GM23338 (cell line): Measurements from ENCODE around the gene LYPD5. TPM values are rescaled to one million over a fixed set of nuclear protein-coding genes. Genes with fewer than 3 reads are reported as not detected.
A peak's percentile ranks its signal among the peaks of the same experiment; 100 is the strongest.

Source experiments
- ATAC-seq: fragments of 200-7000 bp; cut with Tn5 transposase; 3 replicates; pipeline ENCODE4 v1.9.1; 2020
- DNase-seq: peaks from one replicate; pipeline ENCODE4 v3.0.0-alpha.2; 2015; ENCODE audit warnings: low spot score
- H2AFZ ChIP-seq: fragments of 200-600 bp; sonication (generic); 2 replicates; pipeline ENCODE4 v1.8.0; 2016; ENCODE audit warnings: antibody characterized with exemption, mild to moderate bottlenecking, moderate library complexity
- H3F3A ChIP-seq: fragments of 200-600 bp; sonication (generic); replicated peaks from 2 replicates; pipeline ENCODE4 v1.8.0; 2017; ENCODE audit warnings: antibody characterized with exemption, mixed run types, low read depth
- H3K27ac ChIP-seq: fragments of 200-600 bp; sonication (generic); 2 replicates; pipeline ENCODE4 v1.6.1; 2016; ENCODE audit warnings: low read depth
- H3K27me3 ChIP-seq: fragments of 200-600 bp; sonication (generic); 2 replicates; pipeline ENCODE4 v1.8.0; 2016; ENCODE audit warnings: mild to moderate bottlenecking, mixed run types, moderate library complexity; ENCODE audit not compliant: insufficient read depth
- H3K36me3 ChIP-seq: fragments of 200-600 bp; sonication (generic); 2 replicates; pipeline ENCODE4 v1.8.0; 2016; ENCODE audit warnings: mild to moderate bottlenecking; ENCODE audit not compliant: insufficient read depth
- H3K4me1 ChIP-seq: fragments of 200-600 bp; sonication (generic); 2 replicates; pipeline ENCODE4 v1.8.0; 2016; ENCODE audit warnings: mild to moderate bottlenecking, moderate library complexity; ENCODE audit not compliant: insufficient read depth
- H3K4me2 ChIP-seq: fragments of 200-600 bp; sonication (generic); 2 replicates; pipeline ENCODE4 v1.7.1; 2017; ENCODE audit warnings: mixed run types
- H3K4me3 ChIP-seq: fragments of 200-600 bp; sonication (generic); 2 replicates; pipeline ENCODE4 v1.6.1; 2016; ENCODE audit warnings: mixed run types
- H3K79me2 ChIP-seq: fragments of 200-600 bp; sonication (generic); replicated peaks from 2 replicates; pipeline ENCODE4 v1.8.0; 2017; ENCODE audit warnings: mild to moderate bottlenecking; ENCODE audit not compliant: insufficient read depth
- H3K9me2 ChIP-seq: fragments of 200-600 bp; sonication (generic); 2 replicates; pipeline ENCODE4 v1.8.0; 2017; ENCODE audit not compliant: insufficient read depth
- H4K20me1 ChIP-seq: fragments of 200-600 bp; sonication (generic); replicated peaks from 2 replicates; pipeline ENCODE4 v1.8.0; 2017; ENCODE audit warnings: mild to moderate bottlenecking; ENCODE audit not compliant: insufficient read depth
- H3K27ac Mint-ChIP-seq: 2 replicates; pipeline ENCODE4 v1.8.0; 2020; ENCODE audit warnings: inconsistent platforms, mild to moderate bottlenecking, moderate library complexity, mixed read lengths
- H3K27me3 Mint-ChIP-seq: 3 replicates; pipeline ENCODE4 v1.8.0; 2022; ENCODE audit warnings: low read depth, mild to moderate bottlenecking, moderate library complexity, mixed read lengths, inconsistent platforms; ENCODE audit not compliant: insufficient read depth, poor library complexity
- H3K36me3 Mint-ChIP-seq: 3 replicates; pipeline ENCODE4 v1.8.0; 2021; ENCODE audit warnings: low read depth, mild to moderate bottlenecking, inconsistent platforms, moderate library complexity, mixed read lengths
- H3K4me1 Mint-ChIP-seq: 3 replicates; pipeline ENCODE4 v1.8.0; 2020; ENCODE audit warnings: mild to moderate bottlenecking, inconsistent platforms, mixed read lengths
- H3K4me3 Mint-ChIP-seq: 3 replicates; pipeline ENCODE4 v1.8.0; 2021; ENCODE audit warnings: moderate library complexity, mild to moderate bottlenecking, inconsistent platforms, mixed read lengths
- H3K9me3 Mint-ChIP-seq: 3 replicates; pipeline ENCODE4 v1.8.0; 2020; ENCODE audit warnings: moderate library complexity, mild to moderate bottlenecking, inconsistent platforms, mixed read lengths
- CREB1 ChIP-seq: fragments of 250-450 bp; sonication (Bioruptor Pico); IDR thresholded peaks from 2 replicates; pipeline ENCODE4 v1.5.0; 2020; ENCODE audit warnings: low read depth, mild to moderate bottlenecking, moderate library complexity
- CTCF ChIP-seq, 2 experiments: fragments of 200-600 bp in 1 of 2; sonication (generic) in 1 of 2; conservative IDR thresholded peaks; 2 replicates each; pipeline versions ENCODE4 v1.5.1 to v1.6.1; 2016 to 2017; ENCODE audit warnings: antibody characterized with exemption in 2 of 2, low read depth in 2 of 2, mild to moderate bottlenecking in 2 of 2, moderate library complexity in 1 of 2
- EZH2 ChIP-seq: fragments of 200-600 bp; sonication (generic); IDR thresholded peaks from one replicate; pipeline ENCODE4 v1.8.0; 2017; ENCODE audit warnings: antibody characterized with exemption, mild to moderate bottlenecking, low read depth; ENCODE audit not compliant: unreplicated experiment
- EZH2phosphoT487 ChIP-seq: fragments of 200-600 bp; sonication (generic); IDR thresholded peaks from one replicate; pipeline ENCODE4 v1.8.1; 2018; ENCODE audit warnings: antibody characterized with exemption; ENCODE audit not compliant: unreplicated experiment
- NANOG ChIP-seq: IDR thresholded peaks from 2 replicates; pipeline ENCODE4 v1.6.1; 2016; ENCODE audit warnings: antibody characterized with exemption, borderline replicate concordance
- STAT1 ChIP-seq: IDR thresholded peaks from one replicate; pipeline ENCODE4 v1.6.1; 2016; ENCODE audit warnings: antibody characterized with exemption; ENCODE audit not compliant: unreplicated experiment
- ZNF331 ChIP-seq: fragments of 250-450 bp; sonication (Bioruptor Pico); IDR thresholded peaks from 2 replicates; pipeline ENCODE4 v1.5.0; 2020; ENCODE audit warnings: low read depth, mild to moderate bottlenecking, moderate library complexity
- polyA plus RNA-seq: library from polyadenylated mRNA; unstranded; fragments of >200 nt; fragmentation: Nextera tagmentation; extraction: Ambion mirVana; gene quantifications from 2 replicates; pipeline ENCODE4 v1.2.1, GENCODE V29; 2016
- total RNA-seq: library from RNA; depleted of rRNA; stranded (reverse); fragments of >200 nt; shearing (Covaris generic); gene quantifications from 2 replicates; pipeline ENCODE4 v1.2.3, GENCODE V29; 2014
- TF ChIP-seq, protein P1 (sequence below): fragments of 250-450 bp; sonication (Bioruptor Pico); IDR thresholded peaks from 2 replicates; pipeline ENCODE4 v1.5.0; 2020; ENCODE audit warnings: mild to moderate bottlenecking, moderate library complexity
- TF ChIP-seq, protein P2 (sequence below): IDR thresholded peaks from 2 replicates; pipeline ENCODE4 v1.6.1; 2016; ENCODE audit warnings: antibody characterized with exemption

Gene LYPD5
- total and polyA plus RNA-seq, 2 experiments from 2014 or later: 1.1 to 1.5 TPM

- Histone ChIP-seq H3K27ac (no peak overlapping the region), H3K79me2 (no peaks in the 10 kb centered on the region), H2AFZ (no peak overlapping the region), H3F3A (no peaks in the 10 kb centered on the region), H3K36me3 (no peaks in the 10 kb centered on the region), H3K9me2 (0 out of 2 replicates have a peak, but pooled peaks cover 4% of the 10 kb centered on the region), H4K20me1 (no peaks in the 10 kb centered on the region), H3K4me3 (no peak overlapping the region), H3K4me2 (no peak overlapping the region), H3K4me1 (no peaks in the 10 kb centered on the region), H3K27me3 (no peaks in the 10 kb centered on the region)
- Mint-ChIP-seq H3K27ac (no peak overlapping the region), H3K27me3 (peaks cover 13% of the 10 kb centered on the region), H3K4me1 (no peaks in the 10 kb centered on the region), H3K4me3 (no peak overlapping the region), H3K36me3 (no peaks in the 10 kb centered on the region), H3K9me3 (peaks cover 9% of the 10 kb centered on the region; the same call in 2 of the 3 replicates)
- ATAC-seq (peak; percentile 46; the same call in 2 of the 3 replicates), DNase-seq (peak; percentile 81)
- TF ChIP-seq NANOG: no peak
- TF ChIP-seq CTCF (conservative IDR thresholded peaks at IDR 0.05; ENCODE audit: low read depth in 2 of 2): peak; percentile 67 to 75
Measured at GRCh38 chr19:43809762-43810696, 7.8 kb upstream of the LYPD5 start.

- H3K9me3 Mint-ChIP-seq: no peaks in the 10 kb centered on the region; the same call in 2 of the 3 replicates
- Histone ChIP-seq H3F3A (no peaks in the 10 kb centered on the region), H3K79me2 (no peaks in the 10 kb centered on the region), H3K27ac (no peak overlapping the region), H4K20me1 (no peaks in the 10 kb centered on the region), H3K4me1 (no peaks in the 10 kb centered on the region), H3K27me3 (no peaks in the 10 kb centered on the region), H3K36me3 (no peaks in the 10 kb centered on the region), H3K9me2 (0 out of 2 replicates have a peak, but pooled peaks cover 4% of the 10 kb centered on the region), H3K4me3 (no peak overlapping the region), H3K4me2 (no peak overlapping the region), H2AFZ (no peak overlapping the region)
- no peaks in the 10 kb centered on the region for H3K36me3 Mint-ChIP-seq
- H3K27ac Mint-ChIP-seq: no peak overlapping the region
- no peaks in the 10 kb centered on the region; the same call in 2 of the 3 replicates for H3K4me1 Mint-ChIP-seq
- H3K4me3 Mint-ChIP-seq: no peak overlapping the region
- ATAC-seq: no peak
- DNase-seq: no peak
- peaks cover 13% of the 10 kb centered on the region for H3K27me3 Mint-ChIP-seq
- TF ChIP-seq ZNF331 (CRISPR knock-in tag) (no peak), STAT1 (no peak), EZH2 (no peak), EZH2phosphoT487 (no peak), CREB1 (CRISPR knock-in tag) (no peak), NANOG (no peak)
- TF ChIP-seq, protein P1, sequence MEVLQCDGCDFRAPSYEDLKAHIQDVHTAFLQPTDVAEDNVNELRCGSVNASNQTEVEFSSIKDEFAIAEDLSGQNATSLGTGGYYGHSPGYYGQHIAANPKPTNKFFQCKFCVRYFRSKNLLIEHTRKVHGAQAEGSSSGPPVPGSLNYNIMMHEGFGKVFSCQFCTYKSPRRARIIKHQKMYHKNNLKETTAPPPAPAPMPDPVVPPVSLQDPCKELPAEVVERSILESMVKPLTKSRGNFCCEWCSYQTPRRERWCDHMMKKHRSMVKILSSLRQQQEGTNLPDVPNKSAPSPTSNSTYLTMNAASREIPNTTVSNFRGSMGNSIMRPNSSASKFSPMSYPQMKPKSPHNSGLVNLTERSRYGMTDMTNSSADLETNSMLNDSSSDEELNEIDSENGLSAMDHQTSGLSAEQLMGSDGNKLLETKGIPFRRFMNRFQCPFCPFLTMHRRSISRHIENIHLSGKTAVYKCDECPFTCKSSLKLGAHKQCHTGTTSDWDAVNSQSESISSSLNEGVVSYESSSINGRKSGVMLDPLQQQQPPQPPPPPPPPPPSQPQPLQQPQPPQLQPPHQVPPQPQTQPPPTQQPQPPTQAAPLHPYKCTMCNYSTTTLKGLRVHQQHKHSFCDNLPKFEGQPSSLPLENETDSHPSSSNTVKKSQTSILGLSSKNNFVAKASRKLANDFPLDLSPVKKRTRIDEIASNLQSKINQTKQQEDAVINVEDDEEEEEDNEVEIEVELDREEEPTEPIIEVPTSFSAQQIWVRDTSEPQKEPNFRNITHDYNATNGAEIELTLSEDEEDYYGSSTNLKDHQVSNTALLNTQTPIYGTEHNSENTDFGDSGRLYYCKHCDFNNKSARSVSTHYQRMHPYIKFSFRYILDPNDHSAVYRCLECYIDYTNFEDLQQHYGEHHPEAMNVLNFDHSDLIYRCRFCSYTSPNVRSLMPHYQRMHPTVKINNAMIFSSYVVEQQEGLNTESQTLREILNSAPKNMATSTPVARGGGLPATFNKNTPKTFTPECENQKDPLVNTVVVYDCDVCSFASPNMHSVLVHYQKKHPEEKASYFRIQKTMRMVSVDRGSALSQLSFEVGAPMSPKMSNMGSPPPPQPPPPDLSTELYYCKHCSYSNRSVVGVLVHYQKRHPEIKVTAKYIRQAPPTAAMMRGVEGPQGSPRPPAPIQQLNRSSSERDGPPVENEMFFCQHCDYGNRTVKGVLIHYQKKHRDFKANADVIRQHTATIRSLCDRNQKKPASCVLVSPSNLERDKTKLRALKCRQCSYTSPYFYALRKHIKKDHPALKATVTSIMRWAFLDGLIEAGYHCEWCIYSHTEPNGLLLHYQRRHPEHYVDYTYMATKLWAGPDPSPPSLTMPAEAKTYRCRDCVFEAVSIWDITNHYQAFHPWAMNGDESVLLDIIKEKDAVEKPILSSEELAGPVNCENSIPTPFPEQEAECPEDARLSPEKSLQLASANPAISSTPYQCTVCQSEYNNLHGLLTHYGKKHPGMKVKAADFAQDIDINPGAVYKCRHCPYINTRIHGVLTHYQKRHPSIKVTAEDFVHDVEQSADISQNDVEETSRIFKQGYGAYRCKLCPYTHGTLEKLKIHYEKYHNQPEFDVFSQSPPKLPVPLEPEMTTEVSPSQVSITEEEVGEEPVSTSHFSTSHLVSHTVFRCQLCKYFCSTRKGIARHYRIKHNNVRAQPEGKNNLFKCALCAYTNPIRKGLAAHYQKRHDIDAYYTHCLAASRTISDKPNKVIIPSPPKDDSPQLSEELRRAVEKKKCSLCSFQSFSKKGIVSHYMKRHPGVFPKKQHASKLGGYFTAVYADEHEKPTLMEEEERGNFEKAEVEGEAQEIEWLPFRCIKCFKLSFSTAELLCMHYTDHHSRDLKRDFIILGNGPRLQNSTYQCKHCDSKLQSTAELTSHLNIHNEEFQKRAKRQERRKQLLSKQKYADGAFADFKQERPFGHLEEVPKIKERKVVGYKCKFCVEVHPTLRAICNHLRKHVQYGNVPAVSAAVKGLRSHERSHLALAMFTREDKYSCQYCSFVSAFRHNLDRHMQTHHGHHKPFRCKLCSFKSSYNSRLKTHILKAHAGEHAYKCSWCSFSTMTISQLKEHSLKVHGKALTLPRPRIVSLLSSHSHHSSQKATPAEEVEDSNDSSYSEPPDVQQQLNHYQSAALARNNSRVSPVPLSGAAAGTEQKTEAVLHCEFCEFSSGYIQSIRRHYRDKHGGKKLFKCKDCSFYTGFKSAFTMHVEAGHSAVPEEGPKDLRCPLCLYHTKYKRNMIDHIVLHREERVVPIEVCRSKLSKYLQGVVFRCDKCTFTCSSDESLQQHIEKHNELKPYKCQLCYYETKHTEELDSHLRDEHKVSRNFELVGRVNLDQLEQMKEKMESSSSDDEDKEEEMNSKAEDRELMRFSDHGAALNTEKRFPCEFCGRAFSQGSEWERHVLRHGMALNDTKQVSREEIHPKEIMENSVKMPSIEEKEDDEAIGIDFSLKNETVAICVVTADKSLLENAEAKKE (CRISPR knock-in tag): no peak
- TF ChIP-seq, protein P2, sequence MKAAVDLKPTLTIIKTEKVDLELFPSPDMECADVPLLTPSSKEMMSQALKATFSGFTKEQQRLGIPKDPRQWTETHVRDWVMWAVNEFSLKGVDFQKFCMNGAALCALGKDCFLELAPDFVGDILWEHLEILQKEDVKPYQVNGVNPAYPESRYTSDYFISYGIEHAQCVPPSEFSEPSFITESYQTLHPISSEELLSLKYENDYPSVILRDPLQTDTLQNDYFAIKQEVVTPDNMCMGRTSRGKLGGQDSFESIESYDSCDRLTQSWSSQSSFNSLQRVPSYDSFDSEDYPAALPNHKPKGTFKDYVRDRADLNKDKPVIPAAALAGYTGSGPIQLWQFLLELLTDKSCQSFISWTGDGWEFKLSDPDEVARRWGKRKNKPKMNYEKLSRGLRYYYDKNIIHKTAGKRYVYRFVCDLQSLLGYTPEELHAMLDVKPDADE: no peak
Measured at GRCh38 chr19:43807651-43808050, 5.4 kb upstream of the LYPD5 start.
